HTR-8/SVneo (cell line): ENCODE data around the gene EFCAB6.

Experiments
- DNase-seq: peaks from one replicate; pipeline ENCODE4 v3.0.0; 2011; ENCODE audit warnings: low spot score, mixed read lengths; ENCODE audit not compliant: insufficient read length
- FAIRE-seq: peaks from 2 replicates; lab custom pipeline; 2011; peaks lifted over from hg19 to GRCh38; lab: Jason Lieb, UNC

Gene EFCAB6

GRCh38 chr22:43498856-43499253 is 313.2 kb downstream of the EFCAB6 start:
- DNase-seq, result no peak
- no peak for FAIRE-seq

DNA sequence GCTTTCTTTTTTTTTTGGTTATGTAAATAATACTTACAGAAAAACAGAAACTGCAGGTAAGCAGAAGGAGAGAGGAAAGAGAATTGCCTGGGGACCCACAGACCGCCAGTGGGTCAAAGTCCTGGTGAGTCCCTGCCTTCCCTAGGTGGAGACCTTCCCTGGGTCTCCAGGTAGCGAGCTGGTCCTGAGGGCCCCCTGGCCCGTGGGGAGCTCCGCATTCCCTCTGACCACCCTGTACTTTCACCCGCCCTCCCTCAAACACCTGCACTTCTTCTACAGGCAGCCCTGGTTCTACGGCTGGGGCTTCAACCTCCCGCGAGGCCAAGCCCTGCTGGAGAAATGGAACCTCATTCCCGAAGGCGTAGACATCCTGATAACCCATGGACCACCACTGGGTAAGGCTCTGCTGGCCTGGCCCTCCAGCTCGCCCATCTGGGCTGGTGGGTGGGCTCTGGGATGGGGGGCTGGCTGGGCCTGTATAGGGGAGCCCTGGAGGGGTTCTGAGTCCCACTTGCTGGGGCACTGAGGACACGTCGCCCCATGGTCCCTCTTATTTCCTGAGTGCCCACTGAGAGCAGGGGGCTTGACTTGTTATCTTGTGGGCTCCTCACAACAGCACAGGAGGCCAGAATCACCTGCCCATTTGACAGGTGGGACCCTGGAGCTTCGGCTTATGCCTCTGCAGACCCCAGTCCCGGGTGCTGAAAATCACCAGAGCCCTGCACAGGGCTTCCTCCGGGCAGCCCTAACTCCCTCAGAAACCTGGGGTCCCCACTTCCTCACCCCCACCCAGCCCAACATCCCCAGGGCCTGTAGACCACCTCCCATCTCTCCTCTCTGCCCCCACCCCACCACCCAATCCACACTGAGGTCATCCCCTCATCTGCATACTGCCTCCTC is 313.9 kb downstream of the EFCAB6 start:
- DNase-seq (no peak), FAIRE-seq (no peak)

DNA sequence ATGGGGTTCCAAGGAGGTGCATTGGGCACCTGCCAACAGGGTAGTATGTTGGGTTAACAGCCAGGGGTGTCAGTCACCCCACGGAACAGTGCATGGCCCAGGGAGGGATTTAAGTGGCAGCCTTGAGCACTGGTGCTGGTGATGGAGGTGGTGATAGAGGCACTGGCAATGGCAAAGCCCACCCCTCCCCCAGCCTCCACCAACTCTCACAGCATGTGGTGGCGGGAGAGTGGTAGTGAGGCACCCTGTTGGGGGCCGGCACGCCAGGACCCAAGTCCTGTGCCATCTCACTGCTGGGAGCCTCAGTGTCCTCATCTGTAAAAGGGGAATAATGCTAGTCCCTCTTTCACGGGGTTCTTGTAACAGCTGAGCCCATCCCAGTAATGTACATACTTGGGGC is 318.8 kb downstream of the EFCAB6 start:
- DNase-seq (no peak), FAIRE-seq (no peak)

GRCh38 chr22:43491737-43492136 is 320.4 kb downstream of the EFCAB6 start:
- FAIRE-seq (no peak), DNase-seq (no peak)

DNA sequence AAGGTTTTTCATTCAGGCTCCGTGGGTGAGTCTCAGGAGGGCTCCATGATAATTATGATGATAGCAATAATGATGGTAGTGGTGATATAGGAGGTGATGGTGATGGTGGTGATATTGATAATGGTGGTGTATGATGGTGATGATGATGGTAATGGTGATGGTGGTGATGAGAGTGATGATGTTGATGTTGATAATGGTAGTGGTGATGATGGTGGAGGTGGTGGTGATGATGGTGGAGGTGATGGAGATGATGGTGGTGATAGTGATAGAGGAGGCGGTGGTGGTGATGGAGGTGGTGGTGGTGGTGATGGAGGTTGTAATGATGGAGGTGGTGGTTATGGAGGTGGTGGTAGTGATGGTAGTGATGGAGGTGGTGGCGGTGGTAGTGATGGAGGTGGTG is 320.9 kb downstream of the EFCAB6 start:
- FAIRE-seq, result peak; percentile 63
- DNase-seq, result no peak

DNA sequence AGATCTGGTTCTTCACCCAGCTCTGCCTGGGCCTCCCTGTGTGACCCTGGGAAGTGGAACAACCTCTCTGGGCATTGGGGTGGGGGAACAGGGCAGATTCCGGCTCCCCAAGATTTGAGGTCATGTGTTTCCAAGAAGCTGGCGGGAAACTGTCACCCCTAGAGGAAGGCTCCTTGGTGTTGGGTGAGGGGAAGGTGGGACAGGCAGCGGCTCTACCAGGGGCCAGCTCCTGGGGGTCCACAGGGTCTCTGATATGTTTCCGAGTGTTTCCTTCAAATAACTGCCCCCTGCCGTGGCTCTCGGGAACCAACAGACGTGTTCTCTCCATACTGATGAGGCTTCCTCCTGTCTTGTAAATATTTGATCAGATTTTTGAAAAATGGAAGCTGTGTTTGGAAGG is 321.8 kb downstream of the EFCAB6 start:
- DNase-seq, result no peak
- FAIRE-seq, result no peak

GRCh38 chr22:43488937-43489336 is 323.2 kb downstream of the EFCAB6 start:
- DNase-seq, result no peak
- no peak for FAIRE-seq

DNA sequence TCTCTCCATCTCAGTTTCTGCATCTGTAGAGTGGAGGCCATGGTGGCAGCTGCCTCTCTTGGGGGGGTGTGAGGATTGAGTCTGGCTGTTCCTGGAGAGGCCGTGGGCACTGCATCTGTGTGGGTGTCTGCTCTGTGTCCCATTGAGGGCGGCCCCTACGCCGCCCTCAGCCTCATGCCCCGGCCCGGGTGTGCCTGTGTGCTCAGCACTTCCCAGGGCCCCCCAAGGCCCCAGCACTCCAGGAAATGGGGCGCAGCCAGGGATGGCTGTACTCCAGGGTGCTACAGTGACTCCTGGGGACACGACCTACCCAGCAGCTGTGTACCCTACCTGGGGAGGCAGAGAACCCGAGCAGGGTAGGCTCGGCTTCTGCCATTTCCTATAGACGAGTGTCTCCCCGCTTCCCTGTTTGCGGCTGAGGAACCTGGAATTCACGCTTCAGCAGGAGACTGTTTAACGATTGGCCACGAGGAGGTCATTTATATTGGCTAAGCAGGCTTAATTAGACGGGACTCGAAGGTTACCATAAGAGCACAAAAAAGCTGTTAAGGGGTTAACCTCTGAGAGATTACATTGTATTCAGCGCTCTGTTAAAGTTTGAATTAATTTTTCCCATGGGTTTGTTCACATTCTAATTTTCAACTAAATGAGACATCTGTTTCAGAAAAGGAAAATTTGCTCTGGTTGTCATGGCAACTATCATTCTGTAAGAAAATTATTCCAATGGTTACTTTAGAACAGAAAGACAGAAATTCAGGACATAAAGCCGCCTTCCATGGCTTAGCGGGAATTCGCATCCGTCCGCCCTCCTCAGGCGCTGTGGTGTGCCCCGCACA is 323.9 kb downstream of the EFCAB6 start:
- DNase-seq, result no peak
- no peak for FAIRE-seq

DNA sequence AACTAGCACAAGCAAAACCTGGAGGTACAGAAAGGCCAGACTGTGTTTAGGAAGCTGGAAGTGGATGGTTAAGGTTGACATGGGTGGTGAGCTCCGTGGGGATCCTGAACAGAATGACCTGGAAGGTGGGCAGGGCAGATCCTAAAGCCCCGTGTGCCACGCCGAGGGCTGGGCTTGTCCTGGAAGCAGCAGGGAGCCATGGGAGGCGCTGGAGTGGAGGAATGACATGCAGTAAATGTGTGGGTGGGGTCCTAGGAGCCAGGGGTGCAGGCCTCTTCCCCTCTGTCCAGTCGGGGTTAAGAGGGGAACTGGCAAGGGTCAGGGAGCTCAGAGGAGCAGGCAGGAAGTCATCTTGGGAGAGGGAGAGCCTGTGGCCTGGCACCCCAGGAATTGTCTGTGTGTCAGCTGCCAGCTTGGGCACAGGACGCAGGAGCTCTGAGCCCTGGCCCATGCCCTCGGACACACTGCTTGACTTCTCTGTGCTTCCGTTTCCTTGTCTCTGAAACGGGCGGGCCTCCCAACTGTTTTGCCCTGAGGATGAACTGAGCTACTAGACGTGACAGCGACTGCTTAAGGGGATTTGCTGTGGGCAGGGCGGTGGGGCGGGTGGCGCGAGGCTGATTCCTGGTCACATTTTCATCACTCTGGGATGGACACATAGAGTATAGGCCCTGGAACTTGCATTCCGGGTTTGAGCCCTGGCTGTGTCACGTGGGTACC is 324.6 kb downstream of the EFCAB6 start:
- FAIRE-seq, result no peak
- no peak for DNase-seq

- FAIRE-seq, result no peak
- DNase-seq, result no peak
Observed at GRCh38 chr22:43485502-43486089, 326.5 kb downstream of the EFCAB6 start.

- no peak for DNase-seq
- FAIRE-seq, result no peak
Observed at GRCh38 chr22:43484227-43484626, 327.9 kb downstream of the EFCAB6 start.

DNA sequence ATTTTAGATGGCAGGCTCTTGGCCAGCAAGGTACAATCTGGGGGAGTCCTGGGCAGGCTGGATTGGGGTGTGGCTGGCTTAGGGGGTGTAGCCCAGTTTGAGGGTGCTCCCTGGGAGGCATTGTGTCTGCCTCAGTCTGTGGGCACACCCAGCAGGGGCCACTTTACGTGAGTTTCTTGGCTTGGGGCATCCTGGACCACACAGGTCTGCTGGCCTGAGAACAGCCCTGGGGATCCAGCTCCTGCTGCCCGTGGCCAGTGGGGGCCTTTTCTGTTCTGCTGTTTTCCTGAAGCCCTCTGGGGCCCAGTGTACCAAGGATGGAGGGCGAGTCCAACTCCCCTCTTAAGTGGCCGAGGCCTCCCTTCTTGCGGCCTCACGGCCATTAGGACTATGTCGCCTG is 328.4 kb downstream of the EFCAB6 start:
- DNase-seq (no peak), FAIRE-seq (no peak)

DNA sequence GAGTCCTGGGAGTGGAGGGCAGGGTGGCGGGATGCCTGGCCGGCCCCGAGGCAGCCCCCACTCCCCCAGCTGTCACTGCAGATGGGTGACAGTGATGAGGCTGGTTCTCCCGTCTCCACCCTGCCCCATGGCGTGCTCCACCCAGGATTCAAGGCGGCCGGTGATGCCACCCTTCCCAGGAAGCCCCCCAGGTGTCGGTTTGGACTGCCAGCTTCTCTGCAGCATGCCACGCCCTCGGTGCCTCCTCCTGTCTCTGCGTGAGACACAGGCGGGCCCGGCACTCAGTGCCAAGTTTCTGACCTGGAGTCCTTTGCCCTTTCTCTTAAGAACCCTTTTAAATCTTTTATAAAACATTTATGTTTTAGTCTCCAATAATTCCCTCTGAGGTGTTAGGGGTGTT is 328.8 kb downstream of the EFCAB6 start:
- FAIRE-seq, result no peak
- no peak for DNase-seq

DNA sequence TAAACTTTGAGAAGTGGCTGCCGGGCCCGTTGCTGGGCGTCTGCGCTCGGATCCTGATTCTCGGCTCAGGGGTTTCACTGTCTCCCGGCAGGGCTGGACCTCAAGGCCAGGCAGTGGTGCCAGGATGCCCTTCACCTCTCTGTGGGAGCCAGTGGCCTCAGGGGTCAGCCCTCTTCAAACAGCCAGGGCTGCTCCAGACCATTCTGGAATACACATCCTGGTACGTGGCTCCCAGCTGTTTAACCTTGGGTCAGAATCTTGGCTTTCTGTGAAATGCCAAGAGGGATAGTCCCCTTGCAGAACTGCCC is 329.8 kb downstream of the EFCAB6 start:
- no peak for FAIRE-seq
- DNase-seq, result no peak

DNA sequence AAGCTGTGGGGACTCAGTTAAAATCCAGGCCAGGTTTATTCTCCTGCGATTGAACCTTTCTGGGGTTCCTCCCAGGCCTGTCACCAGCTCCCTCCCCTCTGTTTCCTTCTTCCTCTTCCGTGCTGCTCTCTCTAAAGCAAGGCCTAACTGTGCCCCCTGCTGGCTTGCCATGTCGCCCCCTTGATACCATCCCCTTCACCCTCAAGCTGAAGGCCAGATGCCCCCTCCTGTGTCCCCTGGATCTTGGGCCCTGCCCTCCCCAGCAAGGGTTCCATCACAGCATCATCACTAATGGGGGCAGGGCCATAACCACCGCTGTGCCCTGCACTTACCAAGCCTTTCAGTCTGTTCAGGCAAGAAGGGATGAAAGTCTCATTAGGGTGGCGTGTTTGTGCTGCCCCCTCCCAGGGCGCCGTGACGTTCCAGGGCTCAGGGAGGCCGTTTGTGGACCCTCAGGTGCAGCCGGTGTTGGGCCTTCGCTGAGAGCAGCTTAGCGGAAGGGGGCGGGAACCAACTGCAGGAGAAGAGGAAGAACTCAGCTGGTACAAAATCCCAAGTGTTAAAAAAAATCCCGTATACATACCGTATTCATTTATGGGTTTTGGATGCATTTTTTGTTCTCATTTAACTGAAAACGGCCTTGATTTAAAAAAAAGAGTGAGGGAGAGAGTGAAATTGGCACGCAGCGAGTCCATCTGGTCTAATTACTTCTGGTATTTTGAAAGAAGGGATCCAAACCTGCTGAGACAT is 330.4 kb downstream of the EFCAB6 start:
- FAIRE-seq, result no peak
- DNase-seq, result no peak

- DNase-seq (no peak), FAIRE-seq (no peak)
Observed at GRCh38 chr22:43479962-43480361, 332.1 kb downstream of the EFCAB6 start.

- FAIRE-seq, result no peak
- DNase-seq, result no peak
Observed at GRCh38 chr22:43479301-43479950, 332.7 kb downstream of the EFCAB6 start.
